GM10266 (cell line): ENCODE measurements around the gene KIAA1614.

Source experiments
- DNase-seq: peaks from one replicate; pipeline ENCODE4 v3.0.0; 2012; ENCODE audit errors: extremely low spot score
- CTCF ChIP-seq: IDR thresholded peaks from 2 replicates; pipeline ENCODE4 v1.5.1; 2012; ENCODE audit warnings: mild to moderate bottlenecking, low read depth; ENCODE audit not compliant: control insufficient read depth, insufficient read depth; ENCODE audit errors: missing control alignments

KIAA1614 gene

GRCh38 chr1:180920193-180920592, 7.5 kb downstream of the KIAA1614 start:
- DNase-seq = no peak
- TF ChIP-seq CTCF = no peak

GRCh38 chr1:180920702-180921101, 8.0 kb downstream of the KIAA1614 start:
- peak; percentile 58 for TF ChIP-seq CTCF

GRCh38 chr1:180921386-180921785, 8.7 kb downstream of the KIAA1614 start:
- DNase-seq = no peak
- TF ChIP-seq CTCF = no peak

More at GRCh38 chr1:180920702-180921101, 8.0 kb downstream of the KIAA1614 start:
- no peak for DNase-seq

- TF ChIP-seq CTCF = no peak
- no peak for DNase-seq
Measured at GRCh38 chr1:180921891-180922630, 9.4 kb downstream of the KIAA1614 start.

GRCh38 chr1:180922631-180923015, 9.9 kb downstream of the KIAA1614 start:
- TF ChIP-seq CTCF = no peak

GRCh38 chr1:180923021-180923841, 10.5 kb downstream of the KIAA1614 start:
- DNase-seq = no peak
- TF ChIP-seq CTCF = no peak

More at GRCh38 chr1:180922631-180923015, 9.9 kb downstream of the KIAA1614 start:
- DNase-seq = no peak

GRCh38 chr1:180923887-180924286, 11.2 kb downstream of the KIAA1614 start:
- no peak for DNase-seq
- no peak for TF ChIP-seq CTCF
